ENCODE measurements around the gene RPL13A. TPM values are rescaled to one million over a fixed set of nuclear protein-coding genes. Genes with fewer than 3 reads are reported as not detected.

The RPL13A gene
- total and polyA plus RNA-seq, 2 of the 13 experiments (the other 11 are each of a cell fraction or from before 2014, with no cell fraction given), result 2,601 to 3,407 TPM

GRCh38 chr19:49492573-49493405 lies 5.4 kb downstream of the RPL13A start (continued):
- TF ChIP-seq ATF4 (CRISPR knock-in tag; IDR thresholded peaks at IDR 0.05) (peak; percentile 1 to 42; a peak in 2 of 4 replicates), DR1 (CRISPR knock-in tag; IDR thresholded peaks at IDR 0.05) (0 out of 2 replicates have a peak, but pooled peaks have one; percentile 10), SATB2 (CRISPR knock-in tag; IDR thresholded peaks at IDR 0.05) (no peak), POLR2AphosphoS5 (IDR thresholded peaks at IDR 0.05; ENCODE audit: low read depth, low read length) (peak; percentile 80), FIP1L1 (IDR thresholded peaks at IDR 0.05; ENCODE audit: borderline replicate concordance, insufficient read depth, low read depth, low read length) (0 out of 2 replicates have a peak, but pooled peaks have one; percentile 54), ARNT2 (CRISPR knock-in tag; IDR thresholded peaks at IDR 0.05; ENCODE audit: low read depth) (no peak), AGO2 (optimal IDR thresholded peaks at IDR 0.05; ENCODE audit: low read depth, low read length) (peak; percentile 79)

GRCh38 chr19:49496574-49497008 lies 9.2 kb downstream of the RPL13A start:
- FAIRE-seq, result no peak
- Histone ChIP-seq H3K9me3 (ENCODE audit: low read length) (no peaks in the 10 kb centered on the region), H2AFZ (ENCODE audit: low read length) (no peak overlapping the region), H3K36me3 (replicated peaks in 1 of 2; ENCODE audit: control insufficient read depth in 1 of 2, insufficient read depth in 2 of 2, low read length in 2 of 2) (peaks cover 16 to 38% of the 10 kb centered on the region in 2 experiments), H3K4me1 (ENCODE audit: insufficient read depth, low read length) (peaks cover 36% of the 10 kb centered on the region), H3K4me2 (ENCODE audit: low read depth, low read length) (peak overlapping the region; percentile 92), H3K4me3 (replicated peaks in 1 of 3; ENCODE audit: insufficient read depth in 1 of 3, low read depth in 2 of 3, low read length in 3 of 3) (peak overlapping the region; percentile 77 to 85 (median 78)), H3K9ac (ENCODE audit: insufficient read depth, low read depth, low read length) (peak overlapping the region; percentile 100), H3K27ac (ENCODE audit: extremely low read length, insufficient read depth, low read length) (peak overlapping the region; percentile 81), H4K20me1 (ENCODE audit: insufficient read depth, low read length) (peaks cover 32% of the 10 kb centered on the region; the same call in 1 of the 2 replicates), H3K79me2 (ENCODE audit: insufficient read depth, low read length) (peaks cover 27% of the 10 kb centered on the region), H3K27me3 (ENCODE audit: control insufficient read depth in 1 of 2, insufficient read depth in 2 of 2, low read length in 2 of 2) (peaks cover 0 to 4% of the 10 kb centered on the region in 2 experiments; a peak in 1 of 5 replicates)
- 4% methylated on average over 11 of the region's 11 CpGs for WGBS (ENCODE audit: low lambda C conversion rate)
- BruUV-seq (replicated peaks), result TSS peak; percentile 82
- ChIA-PET POLR2A (interaction anchor here (0.8 to 3.1 kb wide), 16 partner anchors 8 to 380 kb away, joined by 3 to 22 read pairs (median 5); partner anchors contain the start of genes AKT1S1, FCGRT, PRR12 and RPL13A), CTCF (ENCODE audit: low intra/inter-chr PET ratio, low total read pairs) (no interaction called here)
- no peak for DNase-seq (ENCODE audit: low spot score)
- intact Hi-C loops (cut with micrococcal nuclease; ENCODE audit: unreplicated experiment), result no loop called here
- in situ Hi-C loops (cut with HindIII; ENCODE audit: extremely low pct_ligation_motif_present, low pct_unique_long_range_greater_than_20kb), result loop anchor here (5.0 kb wide), 2 partner anchors 76 to 176 kb away; no protein-coding TSS in a partner anchor
- no peak for ATAC-seq
- no peak for TF ChIP-seq ZNF879 (CRISPR knock-in tag; IDR thresholded peaks at IDR 0.05)
- TF ChIP-seq LCORL (IDR thresholded peaks at IDR 0.05), result no peak
- no peak for TF ChIP-seq LCORL (CRISPR knock-in tag; IDR thresholded peaks at IDR 0.05)
- TF ChIP-seq DMTF1 (CRISPR knock-in tag; IDR thresholded peaks at IDR 0.05), result no peak
- TF ChIP-seq HDAC1 (CRISPR knock-in tag; IDR thresholded peaks at IDR 0.05), result peak; percentile 12; the same call in 1 of the 2 replicates
- no peak for TF ChIP-seq SMARCE1 (IDR thresholded peaks at IDR 0.05; ENCODE audit: borderline replicate concordance)
- no peak for TF ChIP-seq POLR2AphosphoS5 (IDR thresholded peaks at IDR 0.05; ENCODE audit: low read depth, low read length)
- no peak for TF ChIP-seq DRAP1 (CRISPR knock-in tag; IDR thresholded peaks at IDR 0.05)
- TF ChIP-seq ZSCAN22 (CRISPR knock-in tag; IDR thresholded peaks at IDR 0.05), result no peak
- TF ChIP-seq JUN (CRISPR knock-in tag; IDR thresholded peaks at IDR 0.05), result no peak
- TF ChIP-seq ZNF674 (CRISPR knock-in tag; IDR thresholded peaks at IDR 0.05; ENCODE audit: low read depth), result no peak
- no peak for TF ChIP-seq GATA4 (IDR thresholded peaks at IDR 0.05; ENCODE audit: borderline replicate concordance, low read depth)
- TF ChIP-seq SOX6 (IDR thresholded peaks at IDR 0.05), result no peak
- TF ChIP-seq SOX6 (CRISPR knock-in tag; IDR thresholded peaks at IDR 0.05), result no peak

Data from HepG2 (cell line).